SHP77 treated with DMSO at 0.1 percent for 48 hours (cell line): ENCODE measurements around the gene AGXT.

Source experiments
- DNase-seq: peaks from one replicate; lab custom pipeline; 2025; lab: John Stamatoyannopoulos, UW

The AGXT gene

DNA sequence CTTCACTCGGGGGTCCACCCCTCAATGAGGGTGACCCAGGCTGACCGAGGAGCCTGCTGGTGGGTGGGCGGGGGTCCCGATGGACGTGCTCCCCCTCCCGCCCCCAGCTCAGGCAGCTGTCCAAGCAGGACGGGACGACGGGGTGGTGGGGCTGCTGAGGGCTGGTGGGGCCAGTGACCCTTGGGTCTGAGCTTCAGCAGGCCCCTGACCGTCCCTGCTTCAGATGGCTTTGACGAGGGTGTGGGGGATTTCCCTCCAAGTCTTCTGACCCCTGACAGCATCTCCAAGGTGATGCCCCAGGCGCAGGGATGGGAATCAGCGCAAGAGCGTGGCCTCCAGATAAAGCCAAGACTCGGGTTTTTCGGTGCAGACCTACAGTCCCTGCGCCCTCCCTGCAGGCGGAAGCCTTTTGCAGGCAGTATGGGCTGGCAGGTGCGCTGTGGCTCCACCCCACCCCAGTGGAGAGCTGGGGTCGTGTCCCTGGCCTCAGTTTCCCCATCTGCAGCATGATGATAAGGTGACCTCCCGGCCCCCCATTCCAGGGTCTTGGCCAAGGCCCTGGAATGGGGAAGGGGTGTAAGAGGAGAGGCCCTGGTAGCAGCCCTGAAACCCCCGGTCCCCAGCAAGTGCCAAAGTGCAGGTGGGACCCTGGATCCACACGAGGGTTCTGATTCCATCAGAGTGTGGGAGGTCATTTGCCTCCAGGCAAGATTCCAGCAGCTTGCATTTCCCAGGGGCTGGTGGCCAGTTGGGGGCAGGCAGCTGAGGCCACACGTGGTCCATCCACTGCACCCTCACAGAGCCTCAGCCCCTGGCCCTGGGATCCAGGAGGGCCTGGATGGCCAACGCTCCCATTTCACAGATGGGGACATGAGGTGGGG is 46.3 kb downstream of the AGXT start:
- no peak for DNase-seq

- no peak for DNase-seq
Measured at GRCh38 chr2:240915526-240916341, 47.1 kb downstream of the AGXT start.

DNA sequence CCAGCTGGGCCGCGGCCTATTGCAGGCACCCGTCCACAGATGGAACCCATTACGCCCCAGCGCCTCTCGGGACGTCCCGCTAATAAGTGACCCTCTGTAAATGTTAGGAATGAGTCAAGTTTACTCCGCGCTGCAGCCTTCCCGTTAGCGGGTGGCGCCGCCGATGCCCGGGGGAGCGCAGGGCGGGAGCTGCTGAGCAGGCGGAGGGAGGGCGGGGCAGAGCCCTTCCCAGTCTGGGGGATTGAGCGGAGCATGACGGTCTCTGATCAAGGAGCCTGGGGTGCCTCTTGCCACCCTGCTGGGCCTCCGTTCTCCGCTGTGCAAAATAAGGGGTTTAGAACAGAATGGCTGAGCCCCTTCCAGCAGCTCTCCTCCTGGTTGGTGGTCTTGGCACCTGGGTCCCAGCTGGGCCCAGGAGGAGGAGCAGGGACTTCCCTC is 48.0 kb downstream of the AGXT start:
- DNase-seq: no peak

DNA sequence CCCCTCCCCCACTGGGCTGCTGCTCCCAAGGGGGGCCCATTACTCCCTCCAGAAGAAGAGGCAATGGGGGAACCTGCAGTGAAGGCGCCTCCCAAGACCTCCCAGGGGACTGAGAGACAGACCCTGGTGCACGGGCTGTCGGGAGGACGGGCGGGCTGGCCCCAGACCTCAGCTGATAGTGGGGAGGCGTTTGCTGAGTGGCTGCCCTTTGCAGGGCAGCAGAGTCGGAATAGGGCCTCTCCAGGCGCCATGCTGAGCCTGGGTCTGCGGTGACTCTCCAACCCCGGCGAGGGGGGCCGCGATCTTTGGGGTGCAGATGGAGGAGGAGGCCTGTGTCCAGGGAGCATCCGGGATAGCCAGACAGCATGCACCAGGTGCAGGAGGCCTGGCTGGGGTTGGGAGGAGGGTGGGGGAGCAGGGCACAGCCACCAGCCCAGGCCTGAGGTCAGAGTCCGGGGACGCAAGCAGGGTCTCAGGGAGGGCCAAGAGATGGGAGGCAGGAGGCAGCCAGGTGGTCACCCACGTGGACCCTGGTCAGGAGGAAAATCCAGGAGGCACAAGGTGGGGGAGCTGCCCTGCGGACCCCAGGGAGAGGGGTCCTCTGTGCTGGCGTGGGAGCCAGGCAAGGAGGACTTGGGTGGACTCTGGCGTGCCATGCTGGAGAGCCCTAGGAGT is 48.5 kb downstream of the AGXT start:
- DNase-seq: no peak

DNA sequence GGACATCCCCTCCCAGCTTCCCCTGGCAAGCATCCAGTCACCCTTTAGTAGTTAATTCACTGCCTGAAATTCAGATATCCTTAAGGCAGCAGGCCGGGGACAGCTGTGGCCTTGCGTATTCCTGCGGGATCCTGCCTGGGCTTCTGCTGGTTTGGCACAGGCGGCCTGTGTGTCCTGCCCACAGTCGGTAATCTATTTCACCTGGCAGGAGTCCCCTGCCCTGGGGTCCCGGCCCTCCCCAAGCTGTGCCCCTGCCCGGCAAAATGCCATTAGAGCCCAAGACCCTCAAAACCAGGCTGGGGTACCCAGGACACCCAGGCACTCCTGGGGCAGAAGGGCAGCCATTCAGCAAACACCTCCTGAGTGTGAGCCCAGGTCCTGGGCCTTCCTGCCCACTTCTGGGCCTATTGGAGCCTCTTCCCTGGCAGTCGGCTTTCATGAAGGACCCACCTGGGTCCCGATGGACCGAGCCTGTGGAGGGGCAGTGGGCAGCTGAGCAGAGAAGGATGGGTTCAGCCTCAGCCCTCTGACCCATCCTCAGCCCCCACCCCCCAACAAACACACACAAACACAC is 49.1 kb downstream of the AGXT start:
- no peak for DNase-seq

GRCh38 chr2:240918258-240919091 is 49.9 kb downstream of the AGXT start:
- no peak for DNase-seq

DNA sequence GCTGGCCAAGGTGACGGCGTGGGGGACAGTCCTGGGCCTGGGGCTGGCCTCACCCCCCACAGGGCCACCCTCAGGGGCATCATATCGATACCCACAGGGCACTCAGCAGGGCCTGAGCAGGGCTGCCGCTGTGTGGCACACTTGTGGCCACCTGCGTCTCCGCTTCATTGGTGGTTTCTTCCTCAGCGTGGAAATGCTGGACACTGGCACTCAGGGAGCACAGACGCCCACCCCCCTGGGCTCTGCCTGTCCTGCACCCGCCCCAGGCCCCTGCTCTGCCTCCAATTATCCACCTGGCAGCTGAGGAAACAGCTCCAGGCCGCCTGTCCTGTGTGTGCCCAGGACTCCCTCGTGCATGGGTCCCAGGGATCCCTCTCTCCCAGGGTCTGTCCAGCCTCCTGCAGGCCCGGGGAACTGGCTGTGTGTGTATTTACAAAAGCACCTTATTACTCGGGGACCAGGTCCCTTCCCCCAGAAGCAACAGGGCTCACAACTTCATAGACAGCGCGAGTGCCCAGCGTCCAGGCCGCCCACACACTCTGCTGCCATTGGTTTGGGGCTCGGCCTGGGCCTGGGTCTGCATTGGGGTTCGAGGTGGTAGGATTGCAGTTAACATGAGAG is 50.6 kb downstream of the AGXT start:
- no peak for DNase-seq

GRCh38 chr2:240919786-240920782 is 51.5 kb downstream of the AGXT start:
- no peak for DNase-seq

DNA sequence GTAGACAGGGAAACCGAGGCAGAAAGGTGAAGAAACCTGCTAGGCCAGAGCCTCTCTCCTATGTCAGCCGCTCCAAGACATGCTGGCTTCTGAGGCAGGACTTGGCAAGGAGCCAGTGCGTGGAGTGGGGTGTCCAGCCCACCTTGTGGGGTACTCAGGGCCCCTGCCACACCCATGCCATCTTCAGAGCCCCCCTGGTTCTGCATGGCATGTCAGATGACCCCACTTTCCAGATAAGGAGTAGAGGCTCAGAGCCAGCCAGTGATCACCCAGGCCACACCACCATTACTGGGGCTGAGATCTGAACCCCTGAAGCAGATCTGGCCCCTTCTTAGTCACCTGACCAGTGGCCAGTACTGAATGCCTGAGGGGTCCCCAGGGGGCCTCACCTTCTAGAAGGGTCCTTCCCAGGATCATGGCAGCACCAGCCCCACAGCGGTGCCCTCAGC is 52.2 kb downstream of the AGXT start:
- DNase-seq: no peak

- DNase-seq: no peak
Measured at GRCh38 chr2:240921311-240921994, 52.8 kb downstream of the AGXT start.

GRCh38 chr2:240921995-240922244 is 53.3 kb downstream of the AGXT start:
- DNase-seq: no peak

DNA sequence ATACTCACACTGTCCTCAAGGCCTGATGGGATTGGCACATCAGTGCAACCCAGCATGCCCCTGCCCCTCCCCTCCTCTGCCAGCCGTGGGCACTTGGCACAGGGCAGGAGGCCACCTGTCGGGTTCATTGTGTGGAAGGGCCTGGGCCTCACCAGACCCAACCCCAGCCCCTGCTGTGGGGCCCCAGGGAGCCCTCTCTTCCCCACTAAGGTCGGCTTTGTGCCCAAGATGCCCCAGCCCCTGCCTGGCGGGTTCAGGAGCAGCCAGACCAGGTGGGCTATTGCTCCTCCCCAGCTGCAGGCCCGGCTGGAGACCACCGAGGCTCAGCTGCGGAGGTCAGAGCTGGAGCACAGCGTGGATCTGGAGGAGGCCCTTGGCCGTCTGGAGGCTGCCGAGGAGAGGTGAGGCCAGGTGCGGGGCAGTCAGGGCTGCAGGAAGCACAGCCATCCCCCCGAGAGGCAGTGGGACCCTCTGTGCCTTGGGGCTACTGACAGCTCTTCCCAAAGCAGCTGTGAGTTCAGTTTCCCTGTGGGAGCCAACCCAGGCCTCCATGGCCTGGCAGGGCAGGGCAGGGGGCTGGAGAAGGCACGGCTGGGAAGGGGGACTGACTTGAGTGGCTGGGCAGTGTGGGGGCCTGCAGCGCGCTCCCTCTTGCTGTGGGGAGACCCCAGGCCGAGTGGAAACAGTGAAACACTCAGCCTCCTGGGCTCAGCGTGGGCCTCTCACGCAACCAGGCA is 53.8 kb downstream of the AGXT start:
- DNase-seq: no peak

DNA sequence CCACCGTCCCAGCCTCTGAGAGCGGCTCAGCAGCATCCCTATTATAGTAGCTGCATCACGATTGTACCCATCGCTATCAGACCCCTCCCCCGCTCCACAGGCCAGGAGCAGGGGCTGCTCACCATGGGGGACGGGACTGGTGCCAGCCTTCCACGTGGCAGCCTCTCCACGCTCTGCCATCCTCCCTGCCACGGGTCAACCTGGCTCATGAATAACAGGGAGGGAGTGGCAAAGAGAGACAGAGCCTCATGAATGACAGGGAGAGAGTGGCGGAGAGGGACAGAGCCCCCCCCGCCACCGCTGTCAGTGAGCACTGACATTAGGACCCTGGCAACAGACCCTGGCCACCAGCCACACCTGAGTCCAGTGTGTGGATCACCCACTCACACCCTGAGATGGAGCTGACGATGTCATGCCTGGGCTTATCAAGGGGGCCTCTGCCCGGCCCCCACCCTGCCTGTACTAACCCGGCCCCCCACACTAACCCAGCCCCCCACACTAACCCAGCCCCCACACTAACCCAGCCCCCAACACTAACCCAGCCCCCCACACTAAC is 54.4 kb downstream of the AGXT start:
- DNase-seq: no peak

DNA sequence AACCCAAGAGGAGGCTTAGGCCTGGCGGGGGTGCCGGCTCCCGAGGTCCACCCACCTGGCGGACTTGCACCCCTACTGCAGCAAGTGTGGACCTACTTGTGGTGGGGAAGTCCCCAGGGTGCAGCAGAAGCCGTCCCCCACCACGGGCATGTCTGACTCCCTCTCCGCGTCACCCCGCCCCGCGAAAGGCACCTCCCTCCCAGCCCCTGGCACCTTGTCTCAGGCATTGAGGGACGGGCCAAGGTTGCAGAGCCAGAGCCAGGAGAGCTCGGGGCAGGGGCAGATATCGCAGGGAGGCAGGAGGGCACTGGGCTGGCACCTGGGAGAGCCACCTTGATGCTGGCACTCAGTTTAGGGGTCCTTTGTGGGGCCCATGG is 56.6 kb downstream of the AGXT start:
- no peak for DNase-seq

DNA sequence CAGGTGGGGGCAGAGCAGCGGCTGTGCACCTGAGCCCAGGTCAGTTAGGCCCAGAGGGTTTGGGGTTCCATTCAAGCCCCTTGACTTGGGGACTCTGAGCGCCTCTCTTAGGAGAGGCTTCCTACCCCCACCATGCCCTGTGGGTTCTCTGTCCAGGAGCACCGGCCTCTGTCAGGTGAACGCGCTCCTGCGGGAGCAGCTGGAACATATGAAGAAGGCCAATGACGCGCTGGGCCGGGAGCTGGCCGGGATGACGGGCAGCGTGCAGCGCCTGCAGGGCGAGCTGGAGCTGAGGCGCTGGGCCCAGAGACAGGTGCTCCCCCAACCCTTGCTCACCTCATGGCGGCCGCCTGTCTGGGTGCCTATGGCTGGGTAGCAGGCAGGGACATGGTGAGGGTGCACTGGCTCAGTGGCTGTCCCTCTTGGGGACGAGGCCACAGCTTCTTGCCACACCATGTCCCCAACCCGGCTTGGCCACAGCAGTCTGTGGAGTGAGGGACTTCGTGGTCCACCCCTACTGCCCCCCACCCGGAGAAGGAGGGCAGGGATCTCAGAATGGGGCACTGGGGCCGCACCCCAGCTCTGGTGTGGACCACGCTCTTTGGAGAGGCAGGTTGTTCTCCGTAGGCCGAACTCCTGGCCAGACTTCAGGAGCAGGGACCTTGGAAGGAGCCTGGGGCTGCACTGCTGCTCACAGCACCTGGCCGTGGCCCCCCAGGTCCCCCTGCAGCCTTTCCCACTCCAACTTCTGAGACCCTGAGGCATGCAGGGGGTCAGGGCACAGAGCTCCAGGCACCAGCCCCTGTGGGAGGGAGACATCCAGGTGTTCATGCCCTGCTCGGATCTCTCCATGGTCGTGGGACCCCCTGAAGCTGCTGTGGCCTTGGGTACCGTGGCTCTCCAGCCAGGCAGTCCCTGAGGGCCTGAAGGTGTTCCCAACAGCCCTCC is 57.2 kb downstream of the AGXT start:
- no peak for DNase-seq

DNA sequence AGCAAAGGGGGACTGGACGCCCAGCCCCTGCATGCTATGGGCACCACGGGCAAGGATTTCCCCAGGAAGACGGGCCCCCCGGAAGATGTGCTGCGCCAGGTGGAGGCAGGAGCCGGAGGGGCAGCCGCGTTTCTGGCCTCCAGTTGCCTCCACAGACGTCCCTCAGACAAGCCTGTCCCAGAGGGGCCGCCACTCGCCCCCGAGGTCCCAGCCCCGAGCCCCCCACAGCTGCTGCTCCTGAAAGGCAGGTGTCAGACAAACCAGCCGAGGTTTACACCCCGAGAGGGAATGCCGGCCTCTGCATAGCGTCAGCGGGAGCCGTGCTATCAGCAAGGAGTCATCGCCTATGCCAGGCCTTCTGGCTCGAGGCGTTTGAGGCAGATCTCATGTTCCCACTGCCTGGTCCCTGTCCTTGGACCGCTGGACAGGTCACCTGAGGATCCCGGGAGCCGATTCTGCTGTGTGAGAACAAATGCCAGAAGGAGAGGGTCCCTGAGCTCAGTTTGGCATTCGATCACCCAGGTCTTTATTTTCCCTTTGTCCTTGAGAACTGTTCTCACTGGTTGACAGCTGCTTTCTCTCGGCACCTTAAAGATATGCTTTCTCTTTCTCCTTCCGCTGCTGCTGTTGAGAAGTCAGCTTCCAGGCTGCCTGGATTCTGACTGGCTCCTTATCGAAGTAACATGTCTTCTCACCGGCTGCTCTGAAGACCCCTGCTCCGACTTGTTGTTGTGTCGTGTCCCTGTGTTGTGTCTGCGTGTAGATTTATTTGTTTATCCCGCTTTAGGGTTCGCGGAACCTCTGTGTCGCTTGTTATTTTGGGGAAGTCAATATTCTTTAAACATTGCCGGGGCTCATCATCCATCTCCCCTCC is 58.1 kb downstream of the AGXT start:
- no peak for DNase-seq
